Suppressor macrophage treated with lipopolysaccharide for 4 hours (primary cell): ENCODE measurements around the gene APEX2.
A peak's percentile ranks its signal among the peaks of the same experiment; 100 is the strongest.
"Not testable (repeated sequence)": the region's sequence is repeated elsewhere in the genome, so short reads cannot be mapped to it uniquely, and the experiment has no call there.

Experiments used
- DNase-seq: peaks from one replicate; pipeline ENCODE4 v3.0.0-alpha.2; 2020

APEX2 gene

GRCh38 chrX:55011294-55011693, 11.1 kb downstream of the APEX2 start:
- no peak for DNase-seq

- DNase-seq, result no peak
Observed at GRCh38 chrX:55014897-55015299, 14.7 kb downstream of the APEX2 start.

- no peak for DNase-seq
Observed at GRCh38 chrX:55026143-55026542, 26.0 kb downstream of the APEX2 start.

GRCh38 chrX:55026840-55027239, 26.7 kb downstream of the APEX2 start:
- DNase-seq, result no peak

- DNase-seq, result no peak
Observed at GRCh38 chrX:55028040-55028439, 27.9 kb downstream of the APEX2 start.

- DNase-seq, result no peak
Observed at GRCh38 chrX:55028611-55029010, 28.4 kb downstream of the APEX2 start.

- no peak for DNase-seq
Observed at GRCh38 chrX:55029291-55029690, 29.1 kb downstream of the APEX2 start.

- no peak for DNase-seq
Observed at GRCh38 chrX:55030271-55031205, 30.4 kb downstream of the APEX2 start, which contains the start of gene ALAS2. Gene ALAS2 (minus strand): TSS chrX:55030977. CDS start chrX:55026000, 4,977 bp downstream.

GRCh38 chrX:55033429-55033828, 33.3 kb downstream of the APEX2 start:
- DNase-seq, result no peak

GRCh38 chrX:55039471-55039870, 39.3 kb downstream of the APEX2 start:
- DNase-seq, result no peak

- no peak for DNase-seq
Observed at GRCh38 chrX:55041514-55041913, 41.4 kb downstream of the APEX2 start.

- not testable (repeated sequence) for DNase-seq
Observed at GRCh38 chrX:55050599-55050998, 50.4 kb downstream of the APEX2 start.

GRCh38 chrX:55056820-55057674, 56.9 kb downstream of the APEX2 start:
- no peak for DNase-seq

GRCh38 chrX:55057675-55058249, 57.6 kb downstream of the APEX2 start:
- peak; percentile 45 for DNase-seq
